Hematopoietic multipotent progenitor cell treated with erythropoietin and hydrocortisone succinate and interleukin-3 and kit ligand, for 17 days (in vitro differentiated cells): ENCODE data around the gene EML4.

ENCODE experiments used
- DNase-seq: peaks from one replicate; pipeline ENCODE4 v3.0.0-alpha.2; 2015; ENCODE audit warnings: low spot score

Gene EML4

GRCh38 chr2:42137125-42137841 lies 31.9 kb upstream of the EML4 start:
- no peak for DNase-seq

DNA sequence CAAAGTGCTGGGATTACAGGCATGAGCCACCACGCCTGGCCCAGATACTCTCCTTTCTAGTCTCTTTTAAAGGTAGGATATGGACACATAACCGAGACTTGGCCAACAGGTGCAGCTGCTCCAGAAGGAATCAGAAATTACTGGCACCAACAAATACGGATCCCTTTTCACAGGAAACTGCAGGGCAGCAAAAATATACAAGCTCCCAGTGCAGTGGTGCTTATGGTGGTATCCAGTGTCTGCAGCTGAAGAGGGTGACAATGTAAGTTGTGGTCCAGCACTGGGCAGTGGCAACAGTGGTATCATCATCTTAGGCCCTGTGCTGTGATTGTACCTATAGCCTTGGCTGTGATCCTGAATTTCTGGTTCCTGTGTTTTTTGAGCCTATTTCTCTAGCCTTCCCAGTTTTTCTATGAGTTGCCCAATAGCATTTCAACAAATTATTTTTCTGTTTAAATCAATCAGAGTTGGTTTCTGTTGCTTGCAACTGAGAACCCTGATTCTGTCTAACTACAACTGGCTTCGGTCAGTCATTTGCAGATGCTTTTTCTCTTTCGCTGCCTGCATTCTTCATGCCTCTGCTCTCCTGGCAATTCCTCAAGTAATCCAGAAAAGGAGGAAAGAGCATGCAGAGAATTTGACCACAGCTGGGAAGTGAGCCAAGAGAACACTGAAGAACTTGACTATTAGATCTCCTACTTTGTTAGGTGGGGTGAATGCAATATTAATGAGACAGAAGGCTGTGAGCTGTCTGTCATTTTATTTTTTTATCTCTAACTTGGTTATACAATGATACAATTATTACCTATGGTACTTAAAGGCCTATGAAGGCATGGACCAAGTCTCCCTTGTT lies 30.8 kb upstream of the EML4 start:
- DNase-seq = no peak

DNA sequence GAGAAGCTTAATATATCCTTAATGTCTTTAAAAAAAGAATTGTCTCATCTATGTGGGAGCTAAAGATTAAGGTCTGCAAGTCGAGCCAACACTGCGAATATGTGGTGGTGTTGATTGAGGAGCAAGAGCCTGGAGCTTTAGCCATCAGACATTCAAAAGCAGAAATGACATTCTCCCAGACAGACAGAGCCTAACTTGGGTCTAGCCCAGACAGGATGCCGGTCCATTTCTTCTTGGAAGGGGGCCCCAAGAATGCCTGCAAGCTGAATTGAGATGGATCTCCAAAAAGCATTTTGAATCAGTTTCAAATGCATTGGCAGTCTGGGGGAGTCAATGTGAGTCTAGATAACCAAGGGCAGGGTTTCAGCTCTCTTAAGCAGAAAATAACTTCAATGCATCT lies 30.1 kb upstream of the EML4 start:
- DNase-seq = no peak

GRCh38 chr2:42140496-42140895 lies 28.7 kb upstream of the EML4 start:
- no peak for DNase-seq

DNA sequence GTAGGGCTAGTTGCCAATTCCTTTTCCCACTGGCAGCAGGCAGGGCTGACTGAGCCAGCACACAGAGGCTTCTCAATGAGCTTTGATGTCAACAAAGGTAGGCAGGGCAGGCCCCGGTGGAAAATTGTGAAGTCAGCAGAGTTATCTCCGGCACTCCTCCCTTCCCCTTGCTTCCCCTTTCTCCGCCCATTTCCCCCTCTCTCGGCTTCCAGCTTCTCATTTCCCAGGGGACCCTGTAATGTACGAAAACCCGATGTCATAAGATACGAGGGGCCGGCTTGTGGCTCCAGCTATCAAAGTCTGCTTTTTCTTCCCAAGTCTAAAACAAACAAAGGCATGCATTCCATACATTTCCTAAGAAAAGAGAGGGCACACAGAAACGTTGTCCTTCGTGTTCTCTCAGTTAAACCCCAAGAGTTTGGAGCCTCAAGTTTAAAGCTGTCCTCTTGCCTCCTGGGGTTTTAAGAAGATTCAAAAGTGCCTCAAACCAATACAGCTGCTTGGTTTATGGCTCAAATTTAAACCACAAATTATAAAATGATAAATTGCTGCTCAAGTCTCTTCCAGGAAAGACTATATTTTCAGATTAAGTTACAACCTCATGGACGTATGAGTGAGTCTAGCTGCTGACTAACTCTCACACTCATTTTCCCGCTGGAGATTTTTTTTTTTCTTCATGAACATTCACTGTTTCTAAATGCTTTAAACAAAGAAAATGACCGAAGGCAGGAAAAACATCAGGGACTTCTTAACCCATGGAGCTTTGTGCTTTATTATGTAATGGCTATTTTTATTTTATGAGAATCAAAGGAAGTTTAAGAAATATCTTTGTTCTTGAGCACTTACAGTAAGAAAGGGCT lies 27.2 kb upstream of the EML4 start:
- no peak for DNase-seq

- DNase-seq = no peak
These were observed 26.5 kb upstream of the EML4 start for GRCh38 chr2:42142547-42143184.

GRCh38 chr2:42147641-42148274 lies 21.4 kb upstream of the EML4 start:
- DNase-seq = no peak

- no peak for DNase-seq
These were observed 19.0 kb upstream of the EML4 start for GRCh38 chr2:42150159-42150558.

DNA sequence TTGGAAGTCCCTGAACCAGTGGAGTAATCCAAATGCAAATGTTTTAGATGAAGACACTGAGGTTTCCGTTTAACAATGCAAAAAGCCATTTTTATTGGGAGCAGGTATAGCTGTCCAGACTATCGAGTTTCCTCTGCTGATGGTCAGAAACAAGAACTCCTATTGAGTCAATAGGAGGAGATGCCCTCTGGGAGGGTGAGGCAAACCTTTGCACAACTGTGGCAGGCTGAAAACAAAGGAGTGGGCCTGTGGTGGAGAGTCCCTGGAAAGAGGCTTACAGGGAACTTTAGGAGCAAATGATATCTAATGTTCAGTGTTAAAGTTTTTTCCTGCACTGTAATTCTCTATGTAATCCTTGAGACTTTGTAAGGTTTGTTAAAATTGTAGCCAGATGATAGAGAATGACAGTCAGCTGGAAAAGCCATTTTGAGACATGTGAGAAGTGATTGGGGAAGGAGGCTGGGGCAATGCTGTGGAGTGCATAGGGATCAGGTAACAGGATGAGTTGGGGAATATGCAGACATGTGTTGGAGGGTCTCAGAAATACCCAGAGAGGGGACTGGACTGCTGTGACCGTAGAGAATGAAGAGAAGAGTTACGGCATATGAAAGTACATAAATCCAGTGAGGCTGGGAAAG lies 15.1 kb upstream of the EML4 start:
- no peak for DNase-seq

- DNase-seq = no peak
These were observed 12.4 kb upstream of the EML4 start for GRCh38 chr2:42156721-42157120.

DNA sequence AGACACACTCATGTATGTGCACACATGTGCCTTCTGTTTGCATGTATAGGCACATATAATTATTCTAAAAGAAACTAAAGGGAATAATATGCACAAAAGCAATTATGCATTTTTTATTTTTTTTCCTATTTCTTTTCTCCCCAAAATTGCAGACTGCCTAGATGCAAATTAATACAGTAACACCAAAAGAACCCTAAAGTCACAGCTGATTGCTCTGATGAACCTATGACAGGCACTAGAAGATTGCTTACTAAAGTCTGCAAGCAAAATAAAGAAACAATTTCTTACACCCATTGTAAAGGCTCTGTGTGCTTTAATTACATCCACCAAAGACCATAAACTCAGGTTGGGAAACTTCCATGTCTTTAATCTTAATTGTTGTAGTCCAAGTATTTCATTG lies 7.7 kb upstream of the EML4 start:
- no peak for DNase-seq

DNA sequence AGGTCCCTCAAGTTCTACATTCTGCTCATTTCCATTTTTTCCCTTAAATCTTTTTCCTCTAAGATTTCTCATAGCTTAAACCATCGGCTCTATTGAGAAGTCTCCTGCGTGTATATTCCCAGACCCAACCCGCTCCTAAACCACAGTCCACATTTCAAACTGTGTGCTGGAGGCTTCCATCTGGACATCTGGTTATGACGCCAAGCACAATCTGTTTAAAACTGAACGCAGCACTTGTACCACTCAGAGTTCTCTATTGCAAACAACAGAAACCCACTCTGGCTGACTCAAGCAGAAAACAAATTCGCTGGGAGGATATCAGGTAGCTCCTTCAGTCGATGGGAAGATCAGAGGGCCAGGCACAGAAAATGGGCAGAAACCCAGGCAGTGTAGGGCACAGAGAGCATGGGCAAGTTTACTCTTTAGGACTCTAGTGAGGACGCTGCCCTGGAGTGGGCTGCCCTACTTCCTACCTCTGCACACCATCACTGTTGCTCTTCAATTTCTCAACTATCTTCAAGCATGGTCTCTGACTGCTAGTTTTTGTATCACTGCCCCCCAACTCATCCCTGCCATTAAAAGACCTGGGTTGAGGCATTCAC lies 5.6 kb upstream of the EML4 start:
- no peak for DNase-seq

- no peak for DNase-seq
These were observed 5.1 kb upstream of the EML4 start for GRCh38 chr2:42164046-42164445.

- DNase-seq = no peak
These were observed 4.2 kb upstream of the EML4 start for GRCh38 chr2:42164971-42165370.

GRCh38 chr2:42167458-42167857 lies 1.7 kb upstream of the EML4 start:
- no peak for DNase-seq

DNA sequence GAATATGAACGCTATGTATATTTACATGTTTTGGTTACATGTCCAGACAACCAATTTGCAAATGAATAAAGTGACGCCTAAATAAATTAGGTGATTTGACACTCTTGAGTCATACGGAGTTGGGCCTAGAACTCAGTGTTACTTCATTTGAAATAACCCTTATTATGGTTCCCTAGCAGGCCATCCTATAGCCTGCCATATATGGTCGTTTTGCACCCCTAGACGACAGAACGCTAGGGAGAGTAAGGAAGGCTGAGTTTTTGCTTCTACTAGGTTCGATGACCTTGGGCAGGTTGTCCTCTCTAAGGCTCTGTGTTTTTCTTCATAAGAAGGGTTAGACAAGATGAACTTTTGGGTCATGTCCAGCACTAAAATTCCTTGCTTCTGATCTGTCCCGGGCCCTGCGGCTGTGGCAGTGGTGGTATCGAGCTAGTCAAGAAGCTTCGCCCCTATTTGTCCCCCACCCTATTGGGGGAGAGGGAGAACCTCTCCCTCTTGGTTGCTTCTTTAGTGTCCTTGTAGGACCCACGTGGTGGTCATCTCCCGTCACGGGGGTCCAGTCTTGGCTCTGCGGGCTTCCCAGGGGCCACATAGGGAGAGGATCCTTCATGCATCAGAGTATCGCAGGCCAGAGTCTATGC lies 574 bp upstream of the EML4 start:
- DNase-seq = no peak

GRCh38 chr2:42169874-42170521 lies 845 bp downstream of the EML4 start:
- no peak for DNase-seq

GRCh38 chr2:42170619-42171395 lies 1.7 kb downstream of the EML4 start:
- no peak for DNase-seq
